Nephron (organoid): ENCODE measurements around the gene DCLRE1B.
A peak's percentile ranks its signal among the peaks of the same experiment; 100 is the strongest.

Experiments
- H3K27ac Mint-ChIP-seq, 3 experiments: 2 replicates each; pipeline ENCODE4 v1.8.0; 2020; ENCODE audit warnings: mixed read lengths in 3 of 3, mild to moderate bottlenecking in 2 of 3, moderate library complexity in 1 of 3
- H3K27me3 Mint-ChIP-seq: 2 replicates; pipeline ENCODE4 v1.8.0; 2021; ENCODE audit warnings: low read depth, mild to moderate bottlenecking, moderate library complexity, mixed read lengths
- H3K36me3 Mint-ChIP-seq: 2 replicates; pipeline ENCODE4 v1.8.0; 2020; ENCODE audit warnings: low read depth, mixed read lengths
- H3K4me1 Mint-ChIP-seq: 2 replicates; pipeline ENCODE4 v1.8.0; 2020; ENCODE audit warnings: mixed read lengths
- H3K4me3 Mint-ChIP-seq, 3 experiments: 2 replicates each; pipeline ENCODE4 v1.8.0; 2020; ENCODE audit warnings: mild to moderate bottlenecking in 3 of 3, mixed read lengths in 3 of 3, moderate library complexity in 2 of 3
- H3K9me3 Mint-ChIP-seq: 2 replicates; pipeline ENCODE4 v1.8.0; 2020; ENCODE audit warnings: mixed read lengths
- TF ChIP-seq, protein P1 (sequence below), 3 experiments: fragments of 200-600 bp; sonication (generic); IDR thresholded peaks; one replicate each; pipeline ENCODE4 v1.5.0; 2021; ENCODE audit warnings: antibody characterized with exemption in 3 of 3; ENCODE audit not compliant: unreplicated experiment in 3 of 3

The DCLRE1B gene

DNA sequence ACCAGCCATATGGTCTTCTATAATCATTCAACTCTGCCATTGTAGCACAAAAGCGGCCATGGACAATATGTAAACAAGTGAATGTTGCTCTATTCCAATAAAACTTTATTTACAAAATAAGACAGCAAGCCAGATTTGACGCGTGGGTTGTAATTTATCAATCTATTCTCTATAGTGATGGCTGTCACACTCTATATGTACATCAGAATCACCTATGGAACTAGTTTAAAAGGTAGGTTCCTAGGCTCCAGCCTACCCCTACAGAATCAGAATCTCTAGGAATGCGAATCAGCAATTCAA is 25.4 kb upstream of the DCLRE1B start:
- Mint-ChIP-seq H3K36me3 (no peaks in the 10 kb centered on the region), H3K27ac (peak overlapping the region in 1 of 3 experiments; percentile 52), H3K9me3 (no peaks in the 10 kb centered on the region), H3K4me1 (peaks cover 4% of the 10 kb centered on the region), H3K27me3 (no peaks in the 10 kb centered on the region), H3K4me3 (no peak overlapping the region)
- TF ChIP-seq, protein P1, sequence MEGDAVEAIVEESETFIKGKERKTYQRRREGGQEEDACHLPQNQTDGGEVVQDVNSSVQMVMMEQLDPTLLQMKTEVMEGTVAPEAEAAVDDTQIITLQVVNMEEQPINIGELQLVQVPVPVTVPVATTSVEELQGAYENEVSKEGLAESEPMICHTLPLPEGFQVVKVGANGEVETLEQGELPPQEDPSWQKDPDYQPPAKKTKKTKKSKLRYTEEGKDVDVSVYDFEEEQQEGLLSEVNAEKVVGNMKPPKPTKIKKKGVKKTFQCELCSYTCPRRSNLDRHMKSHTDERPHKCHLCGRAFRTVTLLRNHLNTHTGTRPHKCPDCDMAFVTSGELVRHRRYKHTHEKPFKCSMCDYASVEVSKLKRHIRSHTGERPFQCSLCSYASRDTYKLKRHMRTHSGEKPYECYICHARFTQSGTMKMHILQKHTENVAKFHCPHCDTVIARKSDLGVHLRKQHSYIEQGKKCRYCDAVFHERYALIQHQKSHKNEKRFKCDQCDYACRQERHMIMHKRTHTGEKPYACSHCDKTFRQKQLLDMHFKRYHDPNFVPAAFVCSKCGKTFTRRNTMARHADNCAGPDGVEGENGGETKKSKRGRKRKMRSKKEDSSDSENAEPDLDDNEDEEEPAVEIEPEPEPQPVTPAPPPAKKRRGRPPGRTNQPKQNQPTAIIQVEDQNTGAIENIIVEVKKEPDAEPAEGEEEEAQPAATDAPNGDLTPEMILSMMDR (IDR thresholded peaks at IDR 0.05; ENCODE audit: unreplicated experiment in 3 of 3) = no peak

DNA sequence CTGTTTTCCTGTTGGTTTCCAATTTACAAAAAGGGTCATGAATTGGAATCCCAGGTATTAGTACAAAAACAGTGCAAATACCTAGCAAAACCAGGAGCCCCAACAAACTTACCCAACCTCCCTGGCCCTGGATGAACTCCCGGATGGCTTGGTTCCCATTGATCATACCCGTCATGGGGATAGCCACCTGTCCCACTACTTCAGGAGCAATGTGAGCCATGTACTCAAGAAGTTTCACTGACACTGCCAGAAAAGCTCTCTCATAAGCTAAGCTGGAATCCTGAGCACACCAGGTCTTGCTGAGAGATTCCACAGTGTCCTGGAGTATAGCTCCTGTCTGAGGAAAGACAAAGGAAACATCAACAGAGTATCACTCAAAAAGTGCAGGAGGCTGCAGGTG is 23.5 kb upstream of the DCLRE1B start:
- no peaks in the 10 kb centered on the region for H3K36me3 Mint-ChIP-seq

GRCh38 chr1:113886417-113887401 is 18.4 kb upstream of the DCLRE1B start:
- H3K27ac Mint-ChIP-seq = peak overlapping the region in 1 of 3 experiments; percentile 59
- H3K4me1 Mint-ChIP-seq = no peaks in the 10 kb centered on the region
- no peaks in the 10 kb centered on the region for H3K27me3 Mint-ChIP-seq
- H3K9me3 Mint-ChIP-seq = no peaks in the 10 kb centered on the region
- no peaks in the 10 kb centered on the region for H3K36me3 Mint-ChIP-seq
- TF ChIP-seq, protein P1 (IDR thresholded peaks at IDR 0.05; ENCODE audit: unreplicated experiment in 3 of 3) = no peak
- H3K4me3 Mint-ChIP-seq = no peak overlapping the region

More for the DNA sequence above, 23.5 kb upstream of the DCLRE1B start:
- no peaks in the 10 kb centered on the region for H3K27me3 Mint-ChIP-seq
- no peak overlapping the region for H3K27ac Mint-ChIP-seq
- TF ChIP-seq, protein P1 (IDR thresholded peaks at IDR 0.05; ENCODE audit: unreplicated experiment in 3 of 3) = no peak
- H3K9me3 Mint-ChIP-seq = no peaks in the 10 kb centered on the region
- H3K4me3 Mint-ChIP-seq = no peak overlapping the region
- H3K4me1 Mint-ChIP-seq = peaks cover 4% of the 10 kb centered on the region

DNA sequence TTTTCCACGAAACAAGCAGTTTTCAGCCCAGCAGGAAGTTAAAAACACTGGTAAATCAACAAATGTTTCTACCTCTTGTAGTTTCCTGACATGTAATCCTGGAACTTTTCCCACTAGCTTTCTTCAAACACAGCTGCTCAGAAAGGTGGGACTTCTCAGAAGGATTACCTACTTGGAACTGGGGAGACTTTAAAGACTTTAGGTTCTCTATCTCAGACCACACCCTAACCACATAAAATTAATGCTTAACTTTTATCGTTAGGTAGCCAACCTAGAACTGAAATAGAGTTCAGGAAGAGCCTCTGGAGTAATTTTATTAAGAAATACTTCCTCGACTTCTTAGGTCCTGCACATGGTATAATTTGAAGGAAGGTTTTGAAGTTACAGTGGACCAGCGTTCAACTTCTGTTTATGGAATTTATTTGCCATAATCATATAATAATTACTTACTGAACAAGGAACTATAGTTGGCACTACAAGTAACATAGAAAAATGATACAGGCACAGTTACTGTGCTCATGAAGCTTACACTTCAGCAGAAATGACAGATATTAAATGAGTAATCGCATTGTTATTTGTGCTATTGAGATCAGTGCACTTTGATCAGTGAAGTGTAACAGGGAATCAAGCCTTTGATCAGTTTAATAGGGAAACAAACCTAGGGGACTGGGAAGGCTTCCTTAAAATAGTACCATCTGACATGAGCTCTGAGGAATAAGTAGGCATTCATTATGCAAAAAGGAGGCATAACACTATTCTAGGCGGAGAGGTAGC is 17.5 kb upstream of the DCLRE1B start, which contains the start of gene BCL2L15:
BCL2L15 (minus strand) TSS at position 180 of the 774 bp plus-strand sequence. CDS start 206 bp downstream, outside the sequence.
- H3K9me3 Mint-ChIP-seq = no peaks in the 10 kb centered on the region
- H3K4me1 Mint-ChIP-seq = no peaks in the 10 kb centered on the region
- no peaks in the 10 kb centered on the region for H3K27me3 Mint-ChIP-seq
- H3K36me3 Mint-ChIP-seq = no peaks in the 10 kb centered on the region
- peak within 1 kb of the TSS in 1 of 3 experiments; percentile 59 for H3K27ac Mint-ChIP-seq
- no peak within 1 kb of the TSS for H3K4me3 Mint-ChIP-seq
- TF ChIP-seq, protein P1 (IDR thresholded peaks at IDR 0.05; ENCODE audit: unreplicated experiment in 3 of 3) = no peak

- TF ChIP-seq, protein P1 (IDR thresholded peaks at IDR 0.05; ENCODE audit: unreplicated experiment in 3 of 3) = no peak
- no peaks in the 10 kb centered on the region for H3K9me3 Mint-ChIP-seq
- H3K27me3 Mint-ChIP-seq = no peaks in the 10 kb centered on the region
- H3K4me3 Mint-ChIP-seq = no peak overlapping the region
- H3K27ac Mint-ChIP-seq = no peak overlapping the region
- no peaks in the 10 kb centered on the region for H3K4me1 Mint-ChIP-seq
- peaks cover 7% of the 10 kb centered on the region for H3K36me3 Mint-ChIP-seq
Measured at GRCh38 chr1:113890816-113891215, 14.3 kb upstream of the DCLRE1B start.
